Neural progenitor cell (in vitro differentiated cells): ENCODE data around the gene CDH12.

Experiments
- EZH2 ChIP-seq: fragments of 200-600 bp; sonication (generic); IDR thresholded peaks from 2 replicates; pipeline ENCODE4 v1.6.1; 2017; ENCODE audit warnings: antibody characterized with exemption, mild to moderate bottlenecking, moderate library complexity
- TF ChIP-seq, protein P1 (sequence below): fragments of 200-600 bp; sonication (generic); IDR thresholded peaks from 2 replicates; pipeline ENCODE4 v1.5.1; 2017; ENCODE audit warnings: antibody characterized with exemption, mild to moderate bottlenecking

GRCh38 chr5:22549876-22550671 is 303.1 kb downstream of the CDH12 start:
- TF ChIP-seq, protein P1, sequence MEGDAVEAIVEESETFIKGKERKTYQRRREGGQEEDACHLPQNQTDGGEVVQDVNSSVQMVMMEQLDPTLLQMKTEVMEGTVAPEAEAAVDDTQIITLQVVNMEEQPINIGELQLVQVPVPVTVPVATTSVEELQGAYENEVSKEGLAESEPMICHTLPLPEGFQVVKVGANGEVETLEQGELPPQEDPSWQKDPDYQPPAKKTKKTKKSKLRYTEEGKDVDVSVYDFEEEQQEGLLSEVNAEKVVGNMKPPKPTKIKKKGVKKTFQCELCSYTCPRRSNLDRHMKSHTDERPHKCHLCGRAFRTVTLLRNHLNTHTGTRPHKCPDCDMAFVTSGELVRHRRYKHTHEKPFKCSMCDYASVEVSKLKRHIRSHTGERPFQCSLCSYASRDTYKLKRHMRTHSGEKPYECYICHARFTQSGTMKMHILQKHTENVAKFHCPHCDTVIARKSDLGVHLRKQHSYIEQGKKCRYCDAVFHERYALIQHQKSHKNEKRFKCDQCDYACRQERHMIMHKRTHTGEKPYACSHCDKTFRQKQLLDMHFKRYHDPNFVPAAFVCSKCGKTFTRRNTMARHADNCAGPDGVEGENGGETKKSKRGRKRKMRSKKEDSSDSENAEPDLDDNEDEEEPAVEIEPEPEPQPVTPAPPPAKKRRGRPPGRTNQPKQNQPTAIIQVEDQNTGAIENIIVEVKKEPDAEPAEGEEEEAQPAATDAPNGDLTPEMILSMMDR = no peak
- TF ChIP-seq EZH2 = no peak
